Measurements from ENCODE around the gene GSDME.
"Not testable (repeated sequence)": the region's sequence is repeated elsewhere in the genome, so short reads cannot be mapped to it uniquely, and the experiment has no call there.

The GSDME gene

DNA sequence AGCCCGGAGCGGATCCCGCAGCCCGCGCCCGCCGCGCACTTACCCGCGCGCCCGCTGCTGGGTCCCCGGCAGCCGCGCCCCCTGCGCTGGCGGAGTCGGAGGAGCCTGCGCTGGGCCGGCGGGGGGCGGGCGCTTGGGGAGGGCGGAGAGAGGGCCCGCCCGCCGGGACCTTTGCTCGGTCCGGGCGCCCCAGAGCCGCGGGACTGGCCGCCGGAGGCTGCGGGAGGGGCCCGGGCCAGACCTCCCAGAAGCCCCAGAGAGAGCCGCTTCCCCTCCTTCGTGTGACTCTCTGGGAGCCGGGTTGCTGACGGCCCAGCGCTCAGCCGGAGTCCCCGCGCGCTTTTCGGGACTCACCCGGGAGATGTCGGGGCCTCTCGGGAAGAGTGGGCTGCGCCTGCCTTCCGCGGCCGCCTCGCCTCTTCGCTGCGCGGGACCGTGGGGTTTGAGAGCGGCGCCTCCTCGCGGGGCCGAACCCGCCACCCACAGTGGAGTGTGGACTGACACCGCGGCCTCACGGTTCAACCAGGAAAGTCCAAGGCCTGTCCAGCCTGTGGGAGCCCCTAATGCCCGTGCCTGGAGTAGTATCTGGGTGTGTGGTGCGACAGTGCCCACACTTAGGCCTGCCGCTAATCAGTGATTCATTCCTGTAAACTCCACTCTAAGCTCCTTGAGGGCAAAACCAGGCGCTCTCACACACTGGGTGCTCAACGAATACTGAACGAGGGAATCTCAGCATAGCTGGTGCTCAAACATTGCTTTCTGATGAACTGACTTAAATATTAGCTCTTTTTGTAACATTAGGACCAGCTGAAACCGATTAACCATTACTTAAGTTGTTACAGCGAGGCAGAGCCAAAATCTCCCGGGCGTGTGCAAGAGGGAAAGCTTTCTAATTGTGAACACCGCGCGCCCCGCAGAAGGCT, at the start of gene GSDME:
GSDME (minus strand) TSS at position 112 of the 923 bp plus-strand sequence. CDS start 7,690 bp downstream, outside the sequence.
- DNase-seq, result peak; percentile 66

DNA sequence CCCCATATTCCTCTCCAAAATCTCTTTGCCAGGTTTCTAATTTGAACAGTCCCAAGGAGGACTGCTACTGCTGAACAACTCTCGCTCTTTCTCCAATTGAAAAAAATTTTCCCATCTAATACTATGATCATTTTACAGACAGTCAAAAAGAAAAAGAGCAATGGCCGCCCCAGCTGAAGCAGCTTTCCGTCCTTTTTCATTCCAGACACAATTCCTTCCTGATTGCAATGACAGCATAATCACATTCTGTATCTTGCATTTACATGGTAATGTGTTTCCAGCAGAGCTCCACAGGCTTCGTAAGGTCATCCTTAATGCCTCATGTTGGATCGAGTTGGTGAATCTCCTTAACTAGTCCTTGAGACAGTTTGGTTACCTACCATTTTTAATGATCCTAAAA, 45.0 kb upstream of the GSDME start:
- DNase-seq, result no peak

DNA sequence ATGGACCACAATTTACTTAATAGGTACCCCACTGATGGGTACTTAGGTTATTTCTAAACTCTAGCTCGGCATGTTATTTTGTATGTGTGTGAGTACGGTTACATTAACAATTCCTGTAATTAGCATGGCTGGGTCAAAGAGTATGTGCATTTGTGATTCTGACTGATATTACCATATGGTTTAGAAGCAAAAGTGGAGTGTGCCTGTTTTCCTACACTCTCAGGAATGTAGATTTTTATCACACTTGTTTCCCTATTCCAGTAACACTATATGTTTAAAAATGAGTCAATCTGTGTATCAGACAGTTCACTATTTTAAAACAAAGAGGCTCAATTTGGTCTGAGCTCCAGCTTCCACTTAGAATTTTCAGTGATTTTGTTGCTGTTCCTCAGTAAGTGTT, 44.6 kb upstream of the GSDME start:
- DNase-seq, result no peak

DNA sequence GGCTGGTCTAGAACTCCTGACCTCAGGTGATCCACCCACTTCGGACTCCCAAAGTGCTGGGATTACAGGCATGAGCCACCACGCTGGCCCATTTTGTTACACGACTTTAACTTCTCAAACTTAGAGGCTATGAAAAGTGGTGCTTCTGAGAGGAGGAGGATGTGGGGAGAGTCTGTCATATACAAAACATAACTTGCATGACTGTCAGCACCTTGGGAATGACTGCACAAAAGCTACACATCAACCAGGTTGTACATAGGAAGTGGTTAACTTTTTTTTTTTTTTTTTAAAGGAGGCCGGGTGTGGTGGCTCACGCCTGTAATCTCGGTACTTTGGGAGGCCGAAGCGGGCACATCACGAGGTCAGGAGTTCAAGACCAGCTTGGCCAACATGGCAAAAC, 43.4 kb upstream of the GSDME start:
- DNase-seq, result no peak

DNA sequence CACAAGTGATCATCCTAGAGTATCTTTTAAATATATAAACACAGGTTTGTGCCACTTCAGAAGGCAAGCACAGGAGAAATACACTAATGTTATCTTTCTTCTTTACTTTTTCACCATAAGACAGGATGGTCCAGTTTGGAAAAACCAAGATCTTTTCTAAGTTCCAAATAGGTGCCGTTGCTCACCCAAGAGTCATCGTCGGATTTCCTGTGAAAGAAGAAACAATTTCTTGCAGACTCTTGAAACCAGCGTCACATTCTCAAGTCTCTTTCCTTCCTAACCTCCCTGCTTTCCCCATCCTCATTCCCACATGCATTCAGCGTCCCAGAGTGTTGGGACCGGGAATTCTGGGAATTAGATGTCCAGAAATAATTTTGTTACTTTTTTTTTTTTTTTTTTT, 42.8 kb upstream of the GSDME start:
- DNase-seq, result no peak

DNA sequence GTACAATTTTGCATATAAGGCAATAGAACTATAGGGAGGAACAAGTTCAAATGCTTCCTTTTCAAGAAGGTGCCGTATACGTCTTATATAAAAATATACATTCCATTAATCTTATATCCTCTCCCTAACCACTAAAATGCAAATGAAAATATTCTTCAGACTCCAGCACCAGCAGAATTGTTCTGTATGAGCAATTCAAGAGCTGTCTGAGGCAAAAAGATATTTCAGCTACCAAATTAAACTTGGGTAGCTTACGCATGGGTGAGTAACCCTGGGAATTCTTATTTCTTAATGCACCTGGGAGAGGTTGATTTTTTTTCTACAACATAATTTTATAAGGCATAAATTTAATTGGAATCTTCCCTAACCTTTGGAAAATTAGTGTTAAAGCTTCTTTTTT, 42.2 kb upstream of the GSDME start:
- no peak for DNase-seq

DNA sequence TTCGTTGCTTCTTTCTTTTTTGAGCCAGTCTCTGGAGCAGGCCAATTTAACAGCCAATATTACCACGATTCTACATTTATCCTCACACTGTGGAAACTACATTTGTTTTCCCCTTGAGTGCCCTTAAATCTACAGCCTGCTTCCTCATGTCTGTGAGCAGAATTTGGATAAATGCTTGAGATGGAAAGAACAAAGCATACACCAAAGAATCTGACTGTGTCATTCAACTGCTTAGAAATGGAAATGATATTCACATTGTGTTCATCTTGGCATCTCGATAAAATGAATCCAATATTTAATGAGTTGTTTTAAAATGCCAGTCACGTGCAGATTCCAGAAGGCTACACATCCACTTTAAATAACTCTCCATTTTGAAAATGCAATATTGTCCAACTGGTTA, 41.0 kb upstream of the GSDME start:
- DNase-seq, result no peak

DNA sequence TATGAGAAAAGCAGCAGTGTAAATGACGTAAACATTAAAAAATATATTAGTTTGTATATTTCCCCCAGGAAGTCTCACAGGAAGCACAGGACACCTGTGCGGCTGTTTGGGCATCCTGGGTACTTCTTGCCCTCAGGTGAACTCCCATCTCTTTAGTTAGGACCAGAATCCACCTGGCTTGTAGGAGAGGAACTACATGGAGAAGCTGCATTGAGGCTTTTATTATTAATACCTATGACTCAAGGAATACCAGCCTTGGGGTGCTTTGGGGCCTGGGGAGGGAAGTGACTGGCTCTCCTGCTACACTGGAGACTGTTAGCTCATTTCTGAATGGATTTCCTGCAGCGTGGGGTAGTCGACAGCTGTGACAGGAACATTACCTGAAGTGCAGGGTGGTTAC, 40.0 kb upstream of the GSDME start:
- no peak for DNase-seq

DNA sequence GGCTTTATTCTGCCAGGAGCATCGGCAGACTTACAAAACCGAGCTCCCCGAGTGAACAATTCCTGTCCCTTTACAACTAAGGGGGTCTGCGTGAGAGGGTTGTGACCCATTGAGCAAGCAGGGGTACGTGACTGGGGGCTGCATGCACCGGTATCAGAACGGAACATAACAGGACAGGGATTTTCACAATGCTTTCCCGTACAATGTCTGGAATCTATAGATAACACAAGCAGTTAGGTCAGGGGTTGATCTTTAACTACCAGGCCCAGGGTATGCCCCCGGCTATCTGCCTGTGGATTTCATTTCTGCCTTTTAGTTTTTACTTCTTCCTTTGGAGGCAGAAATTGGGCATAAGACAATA, 38.1 kb upstream of the GSDME start:
- no peak for DNase-seq

DNA sequence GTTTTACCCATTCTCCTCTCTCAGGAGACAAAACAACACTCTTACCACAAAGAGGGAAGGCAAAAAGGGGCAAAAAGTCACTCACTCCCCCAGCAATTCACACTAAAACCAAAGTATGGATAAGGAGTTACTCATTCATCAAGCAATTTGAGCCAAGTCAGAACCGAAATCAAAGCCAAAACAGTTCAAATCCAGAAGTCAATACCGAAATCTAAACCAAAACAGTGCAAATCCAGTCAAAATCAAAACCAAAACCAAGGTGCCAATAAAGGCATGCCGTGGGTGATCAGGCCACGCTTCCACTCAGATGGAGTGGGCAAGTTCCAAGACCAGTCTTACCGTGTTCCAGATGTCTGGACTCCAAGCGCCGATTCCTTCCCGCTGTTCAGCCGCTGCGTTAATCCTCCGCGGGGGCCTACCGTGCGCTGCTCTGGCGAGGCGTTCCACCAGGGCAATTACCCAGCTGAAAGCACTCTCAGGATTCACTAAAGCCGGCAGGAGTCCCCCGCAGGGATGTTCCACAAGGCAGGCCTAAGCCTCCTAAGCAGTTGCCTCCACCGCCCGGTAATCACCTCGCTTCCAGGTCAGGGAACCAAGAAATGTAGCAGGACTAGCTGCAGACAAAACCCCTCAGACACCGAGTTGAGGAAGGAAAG, 37.6 kb upstream of the GSDME start:
- DNase-seq, result not testable (repeated sequence)

DNA sequence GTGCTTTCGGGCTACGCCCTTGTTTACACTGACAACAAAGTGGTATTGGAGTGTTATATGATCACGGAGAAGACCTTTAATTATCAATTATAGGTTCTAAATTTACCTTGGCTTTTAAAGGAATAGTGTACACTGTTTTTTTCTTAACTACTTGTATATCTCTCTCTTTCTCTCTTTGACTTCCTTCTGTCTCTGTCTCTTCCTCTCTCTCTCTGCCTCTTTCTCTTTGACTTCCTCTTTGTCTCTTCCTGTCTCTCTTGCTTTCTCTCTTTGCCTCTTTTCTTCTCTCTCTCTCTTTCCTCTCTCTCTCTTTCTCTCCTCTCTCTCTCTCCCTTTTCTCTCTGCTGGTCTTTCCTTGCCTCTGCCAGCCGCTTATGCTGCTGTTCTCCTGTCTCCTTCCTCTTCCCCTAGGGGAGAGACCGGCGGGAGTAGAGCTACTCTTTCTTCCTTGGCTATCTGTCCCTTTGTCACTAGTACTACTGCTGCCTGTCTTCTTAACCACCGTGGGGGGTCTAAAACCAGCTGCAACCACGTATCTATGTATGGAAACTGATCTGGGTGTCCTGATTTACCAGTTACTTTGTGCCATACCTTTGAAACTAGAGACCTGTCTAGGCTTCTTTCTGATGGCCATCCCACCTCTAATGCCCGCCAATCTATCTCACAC, 36.9 kb upstream of the GSDME start:
- no peak for DNase-seq

DNA sequence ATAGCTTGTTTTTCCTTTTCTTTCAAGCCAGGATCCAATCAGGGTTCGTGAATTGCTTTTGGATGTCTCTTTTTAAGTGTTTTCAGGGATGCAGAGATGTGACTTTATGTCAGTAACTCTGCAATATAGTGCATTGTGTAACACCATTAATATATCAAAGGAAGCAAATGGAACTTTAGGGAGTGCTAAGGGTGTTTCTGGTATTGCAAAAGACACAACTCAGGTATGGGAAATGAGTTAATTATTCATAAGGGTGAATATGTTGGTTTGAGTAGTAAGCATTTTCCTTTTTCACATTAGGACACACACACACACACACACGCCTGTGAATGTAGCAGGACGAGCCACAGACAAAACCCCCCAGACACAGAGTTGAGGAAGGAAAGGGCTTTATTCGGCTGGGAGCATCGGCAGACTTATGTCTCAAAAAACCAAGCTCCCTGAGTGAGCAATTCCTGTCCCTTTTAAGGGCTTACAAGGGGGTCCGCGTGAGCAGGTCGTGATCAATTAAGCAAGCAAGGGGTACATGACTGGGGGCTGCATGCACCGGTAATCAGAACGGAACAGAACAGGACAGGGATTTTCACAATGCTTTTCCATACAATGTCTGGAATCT, 31.8 kb upstream of the GSDME start:
- DNase-seq, result no peak

DNA sequence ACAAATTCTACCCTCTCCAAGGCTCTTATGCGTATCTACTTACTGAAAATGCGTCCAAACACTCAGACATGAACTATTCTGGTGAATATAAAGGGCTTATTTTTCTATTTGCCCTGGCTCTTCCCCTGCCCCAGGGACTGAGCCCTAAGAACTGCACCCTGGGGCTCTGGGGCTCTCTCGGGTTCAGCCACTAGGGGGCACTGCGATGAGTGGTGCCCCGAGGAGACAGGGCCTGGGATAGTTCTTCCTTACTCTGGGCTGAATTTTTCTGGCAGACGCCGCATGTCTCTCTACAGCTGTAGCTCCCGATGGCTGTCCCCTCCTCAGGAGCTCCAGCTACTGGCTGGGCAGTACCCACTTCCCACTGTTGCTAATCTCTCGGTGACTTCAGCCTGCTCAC, 30.8 kb upstream of the GSDME start:
- no peak for DNase-seq

DNA sequence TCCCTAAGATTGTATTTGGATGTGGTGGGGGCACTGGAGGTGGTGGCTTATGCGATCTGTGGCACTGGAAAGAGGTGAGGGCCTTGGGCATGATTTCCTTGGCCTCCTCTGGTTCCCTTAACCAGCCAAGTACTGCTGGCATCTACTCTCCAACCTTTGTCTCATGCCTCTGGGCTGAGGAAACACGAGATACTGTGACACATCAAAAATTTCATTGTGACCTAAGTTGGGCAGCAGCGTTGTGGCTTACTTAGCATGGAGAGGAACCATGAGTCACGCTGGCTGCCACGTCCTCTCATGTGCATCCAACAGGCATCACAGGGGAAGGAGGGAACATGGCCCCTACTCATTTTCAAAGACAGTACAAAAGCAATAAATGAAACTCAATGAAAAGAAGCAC, 29.7 kb upstream of the GSDME start:
- peak; percentile 30 for DNase-seq

DNA sequence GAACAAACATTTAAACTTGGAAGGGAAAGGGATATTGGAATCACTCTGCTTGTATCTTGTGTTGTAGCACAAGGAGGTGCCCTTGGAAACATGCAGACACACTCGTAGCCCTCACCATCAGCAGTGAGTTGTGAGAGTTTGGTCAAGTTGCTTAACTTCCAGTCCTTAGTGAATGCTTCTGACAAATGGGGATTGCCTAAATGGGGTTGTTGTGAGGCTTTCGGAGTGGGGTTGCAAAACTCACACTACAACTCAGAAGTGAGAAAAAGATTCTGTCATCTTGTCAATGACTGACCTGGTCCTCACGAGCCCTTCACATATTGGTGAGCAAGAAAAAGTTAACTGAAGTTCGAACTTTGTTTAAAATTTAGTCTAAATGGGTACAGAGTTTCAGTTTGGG, 29.0 kb upstream of the GSDME start:
- DNase-seq, result no peak

DNA sequence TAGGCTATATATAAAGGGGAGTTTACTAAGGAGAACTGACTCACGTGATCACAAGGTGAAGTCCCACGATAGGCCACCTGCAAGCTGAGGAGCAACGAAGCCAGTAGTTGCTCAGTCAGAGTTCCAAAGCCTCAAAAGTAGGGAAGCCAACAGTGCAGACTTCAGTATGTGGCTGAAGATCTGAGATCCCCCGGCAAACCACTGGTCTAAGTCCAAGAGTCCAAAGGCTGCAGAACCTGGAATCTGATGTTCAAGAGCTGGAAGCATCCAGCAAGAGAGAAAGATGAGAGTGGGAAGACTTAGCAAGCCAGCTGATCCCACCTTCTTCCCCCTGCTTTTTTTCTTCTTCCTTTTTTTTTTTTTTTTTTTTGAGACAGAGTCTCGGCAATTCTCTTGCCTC, 27.0 kb upstream of the GSDME start:
- DNase-seq, result no peak

DNA sequence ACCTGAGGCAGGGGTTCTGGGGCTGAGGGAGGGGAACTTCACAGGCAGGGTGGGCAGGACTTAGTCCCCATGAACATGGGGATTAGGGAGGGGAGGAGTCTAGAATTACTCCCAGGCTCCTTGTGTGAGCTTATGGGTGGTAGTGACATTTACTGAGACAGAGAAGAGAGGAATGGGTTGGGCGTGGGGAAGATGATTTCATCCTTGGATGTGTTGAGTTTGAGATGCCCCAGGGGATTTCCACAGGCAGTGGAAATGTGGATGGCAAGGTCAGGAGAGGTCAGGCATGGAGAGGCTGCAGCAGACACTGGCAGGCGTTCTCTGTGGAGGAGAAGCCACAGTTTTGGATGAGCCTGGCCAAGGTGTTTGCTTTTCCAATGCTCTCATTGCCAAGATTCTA, 26.4 kb upstream of the GSDME start:
- DNase-seq, result no peak

DNA sequence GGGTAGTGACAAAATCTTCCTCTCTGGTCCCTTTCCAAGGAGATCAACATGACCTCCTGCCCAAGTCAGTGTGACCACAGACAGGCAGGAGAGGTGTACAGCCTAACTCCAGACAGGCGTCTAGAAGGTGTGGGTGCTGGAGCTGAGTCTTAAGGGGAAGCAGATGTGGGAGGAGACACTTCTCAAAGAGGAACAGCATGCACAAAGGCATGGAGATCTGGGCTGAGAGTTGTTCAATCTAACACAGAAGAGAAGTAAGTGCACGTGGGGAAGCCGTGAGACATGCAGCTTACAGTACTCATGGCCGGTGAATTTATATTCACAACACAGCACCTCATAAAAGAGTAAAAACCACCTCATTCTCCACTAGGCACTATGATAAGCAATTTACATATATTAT, 23.8 kb upstream of the GSDME start:
- no peak for DNase-seq

DNA sequence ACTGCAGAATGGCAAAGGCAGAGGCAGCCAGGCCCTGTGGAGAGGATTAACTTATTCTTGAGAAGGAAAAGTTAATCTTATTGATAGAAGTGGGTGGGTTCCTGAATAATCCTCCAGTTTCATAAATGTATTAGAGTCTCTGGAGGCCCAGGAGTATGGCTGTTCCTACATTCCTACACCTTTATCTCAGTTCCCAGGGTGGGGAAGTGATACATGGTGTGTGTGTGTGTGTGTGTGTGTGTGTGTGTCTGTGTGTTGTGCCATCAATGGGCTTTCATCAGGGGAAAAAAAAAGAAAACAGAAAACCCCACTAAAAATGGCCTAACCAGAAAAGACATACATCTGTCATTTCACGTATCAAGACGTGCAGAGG, 22.0 kb upstream of the GSDME start:
- no peak for DNase-seq

DNA sequence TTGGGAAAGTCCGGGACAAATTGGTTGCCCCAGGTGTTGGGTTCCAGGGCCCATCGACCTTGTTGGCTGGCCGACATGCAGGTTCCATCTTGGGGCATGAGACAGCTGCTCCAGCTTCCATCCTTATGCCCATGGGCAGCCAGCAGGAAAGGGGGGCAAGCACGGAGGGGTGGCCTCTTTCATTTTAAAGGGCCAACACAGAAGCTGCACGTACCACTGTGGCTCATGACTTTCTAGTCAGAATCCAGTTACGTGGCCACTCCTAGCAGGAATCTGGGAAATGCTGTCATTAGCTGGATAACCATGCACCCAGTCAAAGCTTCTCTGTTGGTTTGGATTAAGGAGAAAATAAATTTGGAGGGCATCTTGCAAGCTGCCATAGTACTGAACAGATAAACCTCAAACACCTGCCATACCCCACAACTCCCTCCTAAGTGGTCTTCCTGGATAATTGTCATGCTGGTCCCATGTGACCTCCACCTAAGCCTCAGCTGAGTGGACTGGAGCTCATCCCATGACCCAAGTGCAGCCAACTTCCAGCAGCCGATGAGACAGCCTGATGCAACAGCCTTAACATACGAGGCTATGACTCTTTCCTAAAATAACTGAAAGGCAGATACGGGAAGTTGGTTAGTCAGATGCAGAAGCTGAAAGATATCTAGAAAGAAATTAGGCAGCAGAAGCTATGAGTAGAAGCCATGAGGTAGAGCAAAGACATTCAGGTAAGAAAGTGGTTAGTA, 21.4 kb upstream of the GSDME start:
- peak; percentile 38 for DNase-seq

DNA sequence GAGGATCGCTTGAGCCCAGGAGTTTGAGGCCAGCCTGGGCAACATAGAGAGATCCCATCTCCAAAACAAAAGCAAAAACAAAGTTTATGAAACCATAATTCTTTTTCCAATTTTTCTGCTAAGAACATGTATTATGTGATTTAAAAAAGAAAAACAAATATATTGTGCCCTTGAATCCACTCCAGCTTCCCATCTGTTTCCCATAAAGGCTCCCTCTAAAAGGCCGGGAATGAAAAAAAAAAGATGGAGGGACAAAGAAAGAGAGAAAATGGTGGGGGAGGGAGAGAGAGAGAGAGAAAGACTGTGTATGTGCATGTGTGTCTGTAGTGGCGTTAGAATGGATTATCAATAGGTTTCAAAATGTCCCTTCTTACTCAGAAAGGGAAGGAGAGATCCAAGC, 20.5 kb upstream of the GSDME start:
- DNase-seq, result no peak

DNA sequence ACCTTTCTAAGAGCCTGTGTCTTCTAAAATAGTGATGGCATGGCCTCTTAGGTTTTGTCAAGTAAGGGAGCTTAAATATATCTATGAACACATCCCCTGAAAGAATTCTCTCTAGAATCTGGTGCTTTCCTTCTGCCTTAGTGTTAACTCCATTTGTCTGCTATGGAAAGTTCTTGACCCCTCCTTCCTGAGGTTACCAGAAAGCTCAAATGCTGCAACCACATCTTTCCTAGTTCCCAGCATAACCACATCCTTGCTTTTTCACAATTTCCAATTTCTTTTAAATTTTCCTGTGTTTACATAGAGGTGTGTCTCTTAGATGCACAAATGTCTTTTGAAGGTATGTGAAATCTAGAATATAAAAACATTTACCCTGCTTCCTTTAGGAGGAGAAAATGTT, 16.4 kb upstream of the GSDME start:
- no peak for DNase-seq

DNA sequence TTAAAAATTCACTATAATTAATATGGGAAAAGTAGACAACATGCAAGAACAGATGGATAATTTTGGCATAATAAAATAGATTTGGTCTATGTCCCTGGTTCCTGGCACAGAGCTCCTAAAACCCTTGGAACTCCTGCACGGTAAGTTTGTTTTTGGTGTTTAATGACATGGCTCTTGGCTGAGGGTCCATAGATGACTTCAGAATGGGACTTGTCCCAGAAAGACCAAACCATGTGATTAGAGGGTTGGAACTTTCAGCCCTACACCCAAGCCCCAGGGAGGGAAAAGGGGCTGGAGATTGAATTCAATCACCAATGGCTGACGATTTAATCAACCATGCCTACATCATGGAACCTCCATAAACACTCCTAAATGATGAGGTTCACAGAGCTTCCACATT, 12.6 kb upstream of the GSDME start:
- peak; percentile 35 for DNase-seq

Data from femur (tissue), 1 donor.